HUDEP-2 (cell line): ENCODE data around the gene DDX41.
"Not testable (repeated sequence)": the region's sequence is repeated elsewhere in the genome, so short reads cannot be mapped to it uniquely, and the experiment has no call there.

Source experiments
- DNase-seq, 76 experiments: peaks; one replicate each; lab custom pipeline; 2025; ENCODE audit not compliant: unreplicated experiment in 76 of 76; lab: John Stamatoyannopoulos, UW

The DDX41 gene

DNA sequence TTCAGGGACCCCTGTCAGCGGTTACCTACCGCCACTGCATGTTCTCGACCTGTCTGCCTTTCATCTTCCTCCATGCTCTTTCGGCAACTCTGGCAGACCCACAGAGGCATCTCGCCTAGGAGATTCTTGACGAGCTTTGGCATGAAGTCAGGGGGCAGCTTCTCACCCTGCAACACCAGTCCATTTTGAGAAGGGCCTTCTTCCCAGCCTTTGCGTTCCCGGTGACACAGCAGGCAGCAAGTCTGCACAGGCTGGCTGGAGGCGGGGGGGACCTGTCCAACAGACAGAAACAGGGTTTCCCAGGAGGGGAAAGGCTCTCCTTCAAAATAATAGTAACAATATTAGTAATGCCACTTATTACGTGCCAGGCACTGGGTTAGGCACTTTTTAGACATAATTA is 22.1 kb upstream of the DDX41 start:
- no peak for DNase-seq

DNA sequence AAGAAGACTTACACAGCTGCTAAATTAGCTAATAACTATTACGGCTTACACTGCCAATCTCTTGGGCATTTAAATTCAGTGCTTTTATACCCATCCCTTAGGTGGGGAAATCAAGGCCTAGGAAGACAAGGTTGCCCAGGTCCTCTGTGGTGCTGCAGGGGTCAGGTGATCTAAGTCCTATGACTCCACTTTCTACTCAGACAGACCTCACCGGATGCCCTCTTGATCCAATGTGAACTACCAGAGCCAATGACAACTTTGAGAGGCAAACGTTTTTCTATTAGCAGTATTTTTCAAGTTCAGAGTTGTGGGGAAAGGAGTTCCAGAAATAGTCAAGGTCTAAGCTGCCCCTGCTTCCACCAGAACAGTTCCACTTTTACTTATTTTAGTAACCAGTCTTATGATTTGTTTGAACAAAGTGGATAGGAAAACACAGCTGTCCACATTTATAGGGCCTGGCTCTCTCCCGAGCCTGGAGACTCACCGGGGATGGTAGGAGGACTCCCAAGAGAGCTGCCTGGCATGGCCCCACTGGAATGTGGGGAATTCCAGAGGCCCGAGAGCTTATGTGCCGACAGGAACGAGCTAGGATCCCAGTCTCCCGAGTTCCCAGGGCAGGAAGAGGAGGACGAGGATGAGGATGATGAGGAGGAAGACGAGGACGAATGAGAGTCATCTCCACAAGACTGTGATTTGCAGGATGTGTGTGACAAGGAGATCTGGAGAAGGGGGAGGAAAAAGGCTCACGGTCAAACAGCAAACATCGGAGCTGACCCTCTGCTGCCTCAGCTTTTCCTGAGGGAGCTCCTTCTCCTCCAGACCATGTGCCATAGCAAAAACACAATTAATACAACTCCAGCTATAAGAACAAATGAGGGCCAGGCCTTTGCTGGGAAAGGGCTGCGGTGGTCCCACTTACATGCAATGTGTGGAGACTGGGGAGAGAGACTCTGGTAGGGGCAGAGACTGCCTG is 20.9 kb upstream of the DDX41 start:
- DNase-seq = no peak

DNA sequence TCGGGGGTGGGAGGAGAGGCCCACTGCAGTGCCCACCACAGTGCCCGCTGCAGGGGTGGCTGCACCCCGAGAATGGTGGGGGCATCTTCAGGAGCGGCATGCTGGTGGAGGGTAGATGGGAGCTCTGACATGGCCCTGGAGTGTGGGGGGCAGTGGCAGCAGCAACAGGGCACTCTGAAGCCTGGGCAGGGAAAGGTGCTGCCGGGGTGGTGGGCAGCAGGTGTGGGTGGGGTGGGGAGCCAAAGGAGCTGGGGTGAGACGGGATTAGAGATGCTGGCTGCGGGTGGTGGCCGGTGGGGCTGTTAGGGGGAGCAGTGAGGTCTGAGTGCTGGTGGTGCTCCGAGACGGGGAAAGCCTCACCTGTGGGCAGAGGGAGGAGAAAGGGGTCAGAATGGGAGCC is 19.6 kb upstream of the DDX41 start:
- DNase-seq = no peak

DNA sequence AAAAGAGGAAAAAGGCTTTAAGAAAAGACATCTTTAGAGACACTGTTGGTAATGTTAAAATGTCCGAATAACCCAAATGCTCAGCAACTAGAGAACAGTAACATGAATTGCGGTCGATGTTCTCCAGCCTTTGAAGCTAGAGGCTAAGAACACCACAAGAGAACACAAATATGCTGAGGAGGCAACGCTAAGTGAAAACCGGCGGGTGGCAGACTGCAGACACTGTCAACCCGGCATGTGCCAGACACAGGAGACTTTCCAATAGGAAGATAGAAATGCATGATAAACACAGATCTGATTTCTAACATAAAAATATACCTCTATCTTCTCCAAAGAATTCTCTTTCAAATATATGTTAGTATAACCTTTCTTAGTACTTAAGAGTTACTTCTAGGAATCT is 18.4 kb upstream of the DDX41 start:
- no peak for DNase-seq

DNA sequence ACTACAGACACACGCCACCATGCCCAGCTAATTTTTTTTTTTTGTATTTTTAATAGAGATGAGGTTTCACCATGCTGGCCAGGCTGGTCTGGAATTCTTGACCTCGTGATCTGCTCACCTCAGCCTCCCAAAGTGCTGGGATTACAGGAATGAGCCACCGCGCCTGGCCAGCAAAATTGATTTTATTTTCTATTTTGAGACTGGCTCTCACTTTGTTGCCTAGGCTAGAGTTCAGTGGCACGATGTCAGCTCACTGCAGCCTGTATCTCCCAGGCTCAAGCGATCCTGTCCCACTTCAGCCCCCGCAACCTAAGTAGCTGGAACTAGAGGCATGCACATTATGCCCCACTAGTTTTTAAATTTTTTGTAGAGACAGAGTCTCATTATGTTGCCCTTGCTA is 17.7 kb upstream of the DDX41 start:
- not testable (repeated sequence) for DNase-seq

DNA sequence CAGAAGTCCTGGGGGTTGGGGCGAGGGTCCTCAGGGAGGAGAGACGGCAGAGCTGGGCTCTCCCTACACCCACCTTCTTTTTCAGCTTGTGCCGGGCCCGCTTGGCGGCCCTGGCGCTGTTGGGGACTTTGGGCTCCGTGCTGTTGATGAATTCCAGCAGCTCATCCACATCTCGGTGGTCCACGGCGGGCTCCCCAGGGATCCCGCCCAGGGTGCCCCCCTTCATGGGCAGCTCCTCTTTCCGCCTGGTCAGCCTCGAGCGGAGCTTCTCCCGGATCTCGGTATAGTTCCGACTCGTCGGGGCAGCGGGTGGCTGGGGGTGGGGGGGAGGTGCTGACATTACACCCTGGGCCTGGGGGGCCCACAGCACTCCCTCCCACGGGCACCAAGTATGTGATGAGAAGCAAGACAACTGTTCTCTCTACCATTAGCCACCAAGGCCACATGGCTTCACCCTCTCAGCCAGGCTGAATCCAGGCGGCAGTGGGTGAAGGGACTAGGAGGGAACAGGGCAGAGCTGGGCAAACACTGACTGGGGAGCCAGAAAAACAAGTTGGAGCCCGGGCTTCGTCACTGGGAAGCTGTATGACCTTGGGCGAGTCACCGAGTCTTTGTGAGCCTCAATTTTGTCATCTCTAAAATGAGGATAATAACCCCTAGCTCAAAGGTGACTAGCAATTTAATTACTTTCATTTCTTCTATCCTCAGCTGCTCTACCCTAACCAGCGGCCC is 14.6 kb upstream of the DDX41 start:
- no peak for DNase-seq

DNA sequence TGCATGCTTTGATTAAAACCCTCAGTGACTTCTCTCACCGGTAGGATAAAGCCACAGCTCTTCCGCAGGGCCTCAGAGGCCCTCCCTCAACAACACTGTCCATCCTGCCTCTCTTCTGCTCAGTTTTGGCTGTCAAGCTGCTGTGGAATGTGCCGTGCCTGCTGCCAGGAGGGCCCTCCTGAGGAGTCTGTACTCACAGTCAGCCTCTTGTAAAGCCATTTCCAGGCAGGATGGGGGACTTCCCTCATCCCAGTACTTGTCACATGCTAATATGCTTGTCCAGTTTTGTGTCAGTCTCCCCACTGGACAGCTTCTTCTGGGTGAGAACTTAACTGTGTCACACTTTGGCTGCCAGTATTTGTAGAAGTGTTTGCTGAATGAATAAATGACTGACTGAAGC is 13.9 kb upstream of the DDX41 start:
- DNase-seq = no peak

DNA sequence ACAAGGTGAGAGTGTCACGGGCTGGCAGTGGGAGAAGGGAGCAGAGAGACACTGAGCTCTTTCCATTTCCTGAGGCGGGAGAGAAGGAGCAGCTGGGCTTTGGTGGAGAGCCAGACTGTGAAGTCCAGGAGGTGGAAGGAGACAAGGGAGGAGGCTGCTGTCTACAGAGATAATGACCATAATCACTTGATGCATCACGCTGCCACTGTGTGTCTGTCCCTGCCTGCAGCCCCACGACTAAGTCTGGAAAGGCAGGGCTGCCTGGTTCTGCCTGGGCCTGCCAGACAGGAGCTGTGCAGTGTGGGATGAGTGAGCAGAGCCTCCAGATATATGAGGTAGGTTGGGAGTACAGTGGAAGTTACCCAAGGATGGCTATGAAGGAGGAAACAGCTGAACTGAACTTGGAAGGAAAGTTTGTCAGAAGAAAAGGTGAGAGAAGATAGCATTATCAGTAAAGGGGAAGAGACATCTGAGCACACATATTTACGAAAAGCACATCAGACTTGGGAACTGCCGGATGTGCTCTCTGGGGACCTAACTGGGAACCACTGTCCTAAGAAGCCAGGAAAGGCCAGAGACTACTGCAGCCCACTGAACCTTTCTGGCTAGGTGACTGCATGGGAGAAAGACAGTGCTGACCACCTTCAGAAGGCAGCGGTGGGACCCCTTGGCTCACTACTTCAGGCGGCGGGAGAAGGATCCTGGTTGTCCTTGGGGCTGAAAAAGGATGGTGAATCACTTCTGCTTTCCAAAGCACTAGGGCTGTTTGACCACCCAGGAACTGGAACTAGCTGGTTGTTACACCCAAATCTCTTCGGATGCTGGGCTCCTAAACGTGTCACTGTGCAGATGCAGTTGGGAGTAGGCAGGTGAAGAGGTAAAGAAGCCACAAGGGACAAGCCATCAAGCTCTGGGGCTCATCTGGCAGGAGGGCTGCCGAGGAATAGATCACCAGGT is 12.8 kb upstream of the DDX41 start:
- peak in 68 of 76 experiments; percentile 6 to 79 (median 53) for DNase-seq

DNA sequence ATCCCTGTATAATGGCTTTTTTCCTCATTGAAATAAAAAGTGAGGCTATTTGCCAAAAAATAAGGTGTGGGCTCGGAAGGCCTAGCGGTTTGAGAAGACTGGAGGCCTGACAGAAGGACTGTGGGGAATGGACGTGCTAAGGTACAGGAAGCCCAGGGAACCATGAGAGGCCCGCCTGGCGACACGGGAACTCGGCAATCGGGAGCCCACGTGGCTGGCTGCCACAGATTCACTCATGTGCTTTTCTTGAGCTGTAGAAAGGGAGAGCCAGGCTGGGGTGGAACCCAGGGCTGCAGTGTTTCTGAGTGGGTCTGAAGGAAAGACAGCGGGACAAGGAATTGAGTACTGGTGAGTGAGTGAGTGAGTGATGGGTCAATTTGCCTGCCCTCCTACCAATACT is 11.9 kb upstream of the DDX41 start:
- DNase-seq = no peak

DNA sequence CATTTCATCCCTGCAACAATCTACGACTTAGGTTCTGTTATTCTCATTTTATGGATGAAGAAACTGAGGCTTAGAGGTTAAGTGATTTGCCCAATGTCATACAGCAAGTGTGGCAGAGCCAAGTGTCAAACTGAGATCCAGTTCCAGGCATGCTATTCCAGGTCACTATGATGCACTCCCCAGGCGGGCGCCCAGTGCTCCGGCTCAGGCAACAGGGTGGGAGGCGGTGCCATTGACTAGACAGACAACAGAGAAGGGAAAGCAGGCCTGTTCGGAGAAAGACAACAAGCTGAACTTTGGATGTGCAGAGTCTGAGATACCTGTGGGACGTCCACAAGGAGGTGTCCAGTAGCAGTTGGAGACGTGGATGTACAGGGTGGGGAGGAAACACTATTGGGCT is 10.8 kb upstream of the DDX41 start:
- DNase-seq = no peak

DNA sequence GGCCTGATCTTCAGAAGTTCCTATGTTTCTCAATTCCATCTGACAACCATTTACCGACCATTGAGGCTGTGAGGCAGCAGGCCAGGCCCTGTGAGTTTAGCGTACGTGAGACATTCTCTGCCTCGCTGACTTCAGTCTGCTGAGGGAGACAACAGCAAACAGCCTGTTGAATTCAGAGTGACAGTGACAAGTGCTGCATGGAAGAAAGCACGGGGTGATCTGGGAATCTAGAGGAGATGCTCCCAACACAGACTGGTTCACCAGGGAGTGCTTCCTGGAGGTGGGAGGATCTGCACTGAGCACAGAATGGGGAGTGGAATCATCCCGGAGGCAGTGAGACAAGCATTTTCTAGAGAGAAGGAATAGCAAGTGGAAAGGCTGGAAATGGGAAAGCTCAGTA is 10.0 kb upstream of the DDX41 start:
- no peak for DNase-seq

DNA sequence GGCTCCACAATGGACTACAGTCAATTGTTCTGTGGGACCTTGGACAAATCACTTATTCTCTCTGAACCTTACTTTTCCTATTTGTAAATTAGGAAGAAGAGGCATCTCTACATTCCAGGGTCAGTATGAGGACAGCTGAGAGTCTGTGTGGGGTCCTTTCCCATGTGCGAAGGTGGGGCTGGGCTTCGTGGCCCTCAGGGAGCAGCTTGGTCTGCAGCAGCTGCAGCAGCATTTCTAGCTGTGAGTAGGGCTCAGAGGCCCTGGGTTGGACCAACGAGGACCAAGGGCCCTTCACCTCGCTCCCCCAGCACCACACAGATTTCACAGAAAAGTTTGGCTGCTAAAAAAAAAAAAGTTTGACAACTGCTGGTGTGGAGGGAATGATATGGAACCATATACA is 9.4 kb upstream of the DDX41 start:
- no peak for DNase-seq

DNA sequence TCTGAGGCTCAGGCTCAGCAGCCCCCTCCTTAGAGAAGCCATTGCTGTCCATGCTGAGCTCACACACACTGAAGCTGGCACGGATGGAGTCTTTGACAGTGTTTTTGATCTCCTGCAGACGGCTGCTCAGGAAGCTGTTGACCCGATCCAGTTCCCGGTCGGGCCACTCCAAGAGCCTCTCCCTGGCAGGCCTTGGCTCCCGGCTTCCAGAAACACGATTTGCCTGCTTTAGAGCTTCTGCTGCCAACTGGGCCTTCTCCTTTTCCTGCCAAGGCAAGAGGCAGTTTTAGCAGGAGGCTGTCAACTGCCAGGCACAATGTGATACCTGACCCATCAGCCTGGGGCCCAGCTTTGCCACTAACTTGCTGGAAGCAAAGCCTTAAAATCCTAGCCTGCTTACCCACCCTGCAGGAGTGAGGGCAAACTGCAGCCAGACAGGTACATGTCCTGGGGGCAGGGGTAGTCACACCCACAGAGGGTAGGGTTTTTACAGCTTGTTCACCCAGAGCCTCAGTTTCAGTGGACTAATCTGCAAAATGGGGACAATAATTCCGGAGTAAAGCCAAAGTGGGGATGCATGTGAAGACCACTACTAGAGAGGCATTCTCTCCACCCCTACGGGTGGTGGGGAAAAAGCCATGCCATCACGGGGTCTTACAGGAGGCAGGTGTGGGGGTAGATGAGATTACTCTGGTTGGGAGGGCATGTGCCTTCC is 8.3 kb upstream of the DDX41 start:
- DNase-seq = no peak

DNA sequence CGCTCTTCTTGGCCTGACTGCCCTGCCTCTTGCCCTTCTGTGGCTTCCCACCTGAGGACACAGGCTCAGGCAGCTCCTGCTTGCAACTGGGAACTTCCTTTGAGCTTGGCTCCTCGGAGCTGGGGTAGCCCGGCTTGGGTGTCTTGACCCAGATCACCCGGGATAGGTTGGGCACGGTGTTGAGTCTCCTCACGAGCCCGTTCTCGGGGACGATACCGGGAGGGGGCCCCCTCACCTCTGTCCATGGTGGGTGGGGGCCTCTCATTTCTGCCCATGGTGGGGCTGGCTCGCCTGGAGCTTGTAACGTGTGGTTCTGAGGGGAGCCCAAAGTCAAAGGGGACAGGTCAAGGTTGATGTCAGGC is 7.8 kb upstream of the DDX41 start:
- DNase-seq = no peak

DNA sequence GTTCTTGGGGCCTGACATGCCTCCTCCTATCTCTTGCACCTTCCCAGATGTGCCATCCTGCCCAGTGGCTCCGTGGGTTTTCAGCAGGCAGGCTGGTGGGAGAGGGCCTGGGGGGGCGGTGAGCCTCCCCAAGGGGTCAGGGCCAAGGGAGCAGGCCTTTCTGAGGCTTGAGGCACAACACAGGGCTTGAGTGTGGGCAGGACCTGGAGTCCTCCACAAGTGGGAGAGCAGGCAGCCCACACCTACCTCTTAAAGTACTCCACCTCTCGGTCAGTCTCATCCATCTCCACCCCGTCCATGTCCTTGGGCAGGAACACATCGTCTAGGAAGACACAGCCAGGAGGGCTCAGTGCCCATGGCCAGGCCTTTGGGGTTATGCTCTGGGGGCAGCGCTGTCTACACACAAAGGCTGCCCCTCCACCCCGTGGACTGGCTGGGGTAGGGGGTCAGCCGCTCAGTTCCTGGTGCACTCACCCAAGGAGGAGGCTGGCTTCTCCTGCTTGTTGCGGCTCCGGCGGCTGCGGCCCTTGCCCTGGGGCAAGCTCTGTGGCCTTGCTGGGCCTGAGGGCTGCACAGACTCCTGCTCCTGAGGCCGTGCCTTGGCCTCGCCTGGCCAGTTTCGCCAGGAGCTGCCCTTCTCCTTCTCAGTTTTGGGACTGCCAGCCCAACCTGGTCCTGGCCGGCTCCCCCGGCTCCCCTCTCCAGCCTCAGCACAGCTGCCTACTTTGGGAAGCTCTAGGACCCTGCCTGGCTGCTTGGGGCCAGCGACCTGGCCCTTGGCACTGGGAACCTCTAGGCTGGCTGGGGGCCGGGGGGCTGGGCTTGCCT is 7.2 kb upstream of the DDX41 start:
- no peak for DNase-seq

DNA sequence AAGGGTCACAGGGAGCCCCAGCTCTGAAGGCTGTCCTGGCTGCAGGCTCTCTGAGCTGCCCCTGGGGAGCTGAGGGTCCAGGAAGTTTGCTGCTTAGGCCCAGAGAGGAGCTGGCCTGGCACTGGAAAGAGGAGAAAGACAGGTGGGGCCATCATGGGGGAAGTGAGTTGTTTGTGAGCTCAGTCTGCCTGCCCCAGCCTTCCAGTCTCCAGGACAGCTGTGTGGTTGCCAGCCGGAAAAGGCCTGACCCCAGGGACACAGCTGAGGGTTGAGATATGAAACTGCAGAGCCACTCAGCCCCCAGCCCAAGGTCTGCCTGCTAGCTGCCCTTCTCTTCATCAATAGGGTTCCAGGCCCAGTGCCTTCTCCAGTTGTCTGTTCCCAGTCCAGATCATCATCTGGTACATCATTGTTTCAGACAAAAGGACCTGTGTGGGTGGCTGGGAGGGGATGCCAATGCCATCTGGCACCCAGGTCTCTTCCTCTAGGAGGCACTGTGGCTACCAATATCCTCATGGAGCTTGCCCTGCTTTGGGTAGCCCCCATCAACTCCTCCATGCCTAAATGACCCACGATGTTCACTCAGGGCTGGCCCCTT is 4.3 kb upstream of the DDX41 start:
- no peak for DNase-seq

DNA sequence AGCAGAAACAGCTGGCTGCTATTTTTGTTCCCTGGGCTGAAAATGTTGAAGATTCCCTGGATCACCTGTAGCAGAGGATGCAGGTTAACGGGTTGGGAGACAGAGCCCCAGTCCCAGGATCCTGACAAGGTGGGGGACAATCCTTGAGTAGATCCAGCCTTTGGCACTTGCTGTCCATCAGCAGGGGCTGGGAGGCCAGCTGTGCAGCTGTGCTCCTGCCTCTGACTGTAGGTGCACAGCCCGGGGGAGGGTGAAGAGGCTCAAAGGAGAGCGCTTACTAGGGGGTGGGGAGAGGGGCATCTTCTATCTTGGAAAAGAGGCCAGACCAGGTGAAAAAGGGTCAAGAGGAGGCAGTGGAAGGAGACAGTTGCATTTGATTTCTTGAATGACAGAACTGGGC is 3.5 kb upstream of the DDX41 start:
- no peak for DNase-seq

DNA sequence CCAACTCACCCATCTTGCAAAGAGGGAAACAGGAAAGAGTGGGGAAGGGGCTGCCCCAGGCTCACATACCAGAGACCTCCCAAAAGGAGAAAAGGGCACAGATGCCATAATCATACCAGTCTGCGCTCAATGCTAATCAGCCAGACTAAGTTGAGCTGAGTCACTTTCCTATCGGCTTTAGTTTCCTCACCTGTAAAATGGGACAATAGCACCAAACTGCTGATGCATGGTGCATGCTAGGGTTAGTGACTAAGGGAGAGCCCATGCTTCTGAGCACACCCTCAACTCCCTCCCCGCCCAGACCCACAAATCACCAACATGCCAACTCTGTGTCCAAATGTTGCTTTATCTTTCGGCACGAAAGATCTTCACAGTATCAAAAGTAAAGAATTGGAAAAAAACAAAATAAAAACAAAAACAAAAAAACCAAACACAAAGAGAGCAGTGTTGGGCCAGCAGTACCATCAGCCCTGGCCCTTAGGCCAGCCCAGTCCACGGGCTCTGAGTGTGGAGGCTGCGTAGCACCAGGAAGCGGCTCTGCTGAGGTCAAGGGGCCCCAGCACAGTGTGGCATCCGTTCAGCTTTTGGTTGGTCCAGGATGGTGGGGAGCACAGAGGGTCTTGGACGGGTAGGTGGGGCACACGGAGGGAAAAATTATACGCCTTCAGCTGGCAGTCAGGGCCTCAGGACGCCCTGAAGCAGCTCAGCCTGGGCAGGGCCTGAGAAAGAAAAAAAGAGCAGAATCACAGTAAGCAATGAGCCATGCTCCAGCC is 2.9 kb upstream of the DDX41 start:
- no peak for DNase-seq
